Measurements from ENCODE around the gene PHOSPHO1. TPM values are rescaled to one million over a fixed set of nuclear protein-coding genes. Genes with fewer than 3 reads are reported as not detected.

PHOSPHO1 gene
- total RNA-seq, 1 experiment from 2014 or later: not detected

DNA sequence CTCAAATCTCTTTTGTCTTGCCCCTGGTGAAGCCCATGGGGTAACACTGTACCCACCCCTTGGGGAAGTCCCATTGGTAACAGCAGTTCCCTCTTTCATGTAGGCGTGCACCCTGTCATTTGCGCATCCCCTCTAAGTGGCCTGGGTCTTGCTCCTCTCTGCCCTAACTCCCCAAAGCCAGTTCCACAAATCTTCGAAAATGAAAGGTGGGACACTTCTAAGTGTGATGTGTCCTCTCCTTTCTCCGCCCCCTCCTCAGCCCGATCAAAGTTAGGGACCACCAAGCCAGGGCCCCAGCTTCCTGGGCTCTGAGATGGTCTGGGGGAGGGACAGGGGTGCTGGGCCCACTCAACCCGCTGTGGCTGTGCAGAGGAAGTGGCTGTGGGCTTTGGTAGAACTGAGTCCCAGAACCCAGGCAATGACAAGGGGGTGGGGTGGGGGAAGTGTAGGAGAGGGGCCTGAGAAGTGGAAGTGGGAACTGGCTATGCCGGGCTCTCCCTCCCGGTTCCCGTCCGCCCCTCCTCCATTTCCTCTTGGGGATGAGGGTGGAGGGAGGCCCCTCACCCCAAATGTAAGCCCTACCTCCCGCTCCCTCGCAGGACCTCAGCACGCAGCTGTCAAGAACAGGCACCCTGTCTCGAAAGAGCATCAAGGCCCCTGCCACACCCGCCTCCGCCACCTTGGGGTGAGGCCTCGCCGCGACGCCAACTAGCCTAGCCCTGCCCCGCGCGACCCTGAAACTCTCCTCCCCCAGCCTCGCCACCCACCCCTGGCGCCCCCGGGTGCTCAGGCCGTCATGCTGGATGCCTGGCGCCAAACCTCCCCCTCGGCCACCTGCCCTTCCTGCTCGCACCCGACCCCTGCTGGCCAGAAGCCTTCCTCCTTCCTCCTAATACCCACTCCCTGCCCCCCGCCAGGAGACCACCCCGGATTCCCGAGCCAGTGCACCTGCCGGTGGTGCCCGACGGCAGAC lies 11.4 kb downstream of the PHOSPHO1 start:
- no peak for DNase-seq (ENCODE audit: low read depth)

DNA sequence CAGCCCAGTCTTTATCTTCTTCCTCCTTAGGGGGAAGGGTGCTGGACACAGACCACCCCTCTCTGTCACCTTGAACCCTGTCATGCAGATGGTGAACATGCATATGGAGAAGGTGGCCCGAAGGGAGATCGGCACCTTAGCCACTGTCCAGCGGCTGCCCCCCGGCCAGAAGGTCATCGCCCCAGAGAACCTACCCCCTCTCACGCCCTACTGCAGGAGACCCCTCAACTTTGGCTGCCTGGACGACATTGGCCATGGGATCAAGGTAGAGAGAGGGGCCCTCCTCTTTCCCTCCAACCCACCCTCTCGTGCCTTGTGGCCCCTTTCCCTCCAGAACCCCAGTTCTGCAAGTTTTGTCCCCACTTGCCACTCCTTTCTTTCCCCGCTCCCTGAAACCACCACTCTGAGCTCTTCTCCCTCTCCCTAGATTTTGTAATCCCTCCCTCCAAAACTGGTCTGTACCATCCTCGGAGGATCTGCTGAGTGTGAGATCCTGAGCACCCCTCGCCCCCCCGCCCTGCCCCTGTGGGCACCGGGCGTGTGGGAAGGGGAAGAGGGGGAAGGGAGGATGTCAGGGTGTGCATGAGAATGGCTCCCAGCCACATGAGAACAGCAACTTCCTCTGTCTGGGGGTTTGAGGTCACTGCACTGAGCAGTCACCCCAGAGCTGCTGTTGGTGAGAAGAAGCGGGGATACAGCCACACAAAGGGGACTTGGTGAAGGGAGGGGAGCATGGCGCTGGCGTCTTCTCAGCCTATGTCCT lies 12.8 kb downstream of the PHOSPHO1 start:
- DNase-seq (ENCODE audit: low read depth): no peak

DNA sequence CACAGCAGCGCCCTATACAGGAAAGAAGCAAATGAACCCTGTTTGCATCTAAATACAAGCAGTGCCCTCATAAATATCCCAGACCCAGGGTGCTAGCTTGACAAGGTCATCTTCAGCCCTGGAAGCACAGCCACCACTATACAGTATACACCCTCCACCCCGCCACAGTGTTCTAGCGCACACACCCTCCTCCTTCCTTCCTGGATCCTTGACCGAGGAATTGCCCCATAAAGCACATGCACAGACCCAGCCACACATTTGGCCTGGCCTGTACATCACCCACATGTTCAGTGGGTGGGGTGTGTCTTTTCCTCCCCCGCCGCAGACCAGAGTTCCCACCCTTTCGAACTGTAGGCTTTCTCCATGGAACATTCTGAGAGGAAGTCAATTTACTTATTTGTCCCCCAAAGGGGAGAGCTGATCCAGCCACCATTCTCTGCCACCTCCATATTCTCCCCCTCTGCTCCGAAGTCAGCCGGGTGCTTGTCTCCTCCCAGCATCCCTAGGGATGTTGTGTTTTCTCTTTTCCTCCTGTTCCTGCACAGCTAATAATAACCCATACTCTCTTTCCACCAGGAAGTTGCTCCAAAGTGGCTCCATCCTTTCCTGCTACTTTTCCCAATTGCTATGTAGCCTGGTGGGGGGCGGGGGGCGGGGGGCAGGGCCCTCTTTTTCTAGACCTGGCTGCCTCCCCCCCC lies 13.5 kb downstream of the PHOSPHO1 start:
- no peak for DNase-seq (ENCODE audit: low read depth)

DNA sequence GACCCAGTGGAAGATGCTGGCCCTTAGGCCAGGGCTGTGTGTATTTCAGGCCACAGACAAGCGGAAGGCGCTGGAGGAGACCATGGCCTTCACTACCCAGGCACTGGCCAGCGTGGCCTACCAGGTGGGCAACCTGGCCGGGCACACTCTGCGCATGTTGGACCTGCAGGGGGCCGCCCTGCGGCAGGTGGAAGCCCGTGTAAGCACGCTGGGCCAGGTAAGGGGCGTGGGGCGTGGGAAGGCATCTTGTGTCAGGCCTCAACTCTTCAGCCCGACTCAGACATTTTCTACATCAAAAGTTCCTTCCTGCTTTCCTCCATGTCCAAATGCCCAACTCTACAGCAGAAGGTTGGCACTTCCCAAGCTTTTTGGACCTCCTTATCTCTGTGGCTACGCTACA lies 14.1 kb downstream of the PHOSPHO1 start:
- no peak for DNase-seq (ENCODE audit: low read depth)

- no peak for DNase-seq (ENCODE audit: low read depth)
Measured at GRCh38 chr17:49214676-49215360, 15.8 kb downstream of the PHOSPHO1 start.

GRCh38 chr17:49213847-49214246 lies 16.7 kb downstream of the PHOSPHO1 start:
- no peak for DNase-seq (ENCODE audit: low read depth)

DNA sequence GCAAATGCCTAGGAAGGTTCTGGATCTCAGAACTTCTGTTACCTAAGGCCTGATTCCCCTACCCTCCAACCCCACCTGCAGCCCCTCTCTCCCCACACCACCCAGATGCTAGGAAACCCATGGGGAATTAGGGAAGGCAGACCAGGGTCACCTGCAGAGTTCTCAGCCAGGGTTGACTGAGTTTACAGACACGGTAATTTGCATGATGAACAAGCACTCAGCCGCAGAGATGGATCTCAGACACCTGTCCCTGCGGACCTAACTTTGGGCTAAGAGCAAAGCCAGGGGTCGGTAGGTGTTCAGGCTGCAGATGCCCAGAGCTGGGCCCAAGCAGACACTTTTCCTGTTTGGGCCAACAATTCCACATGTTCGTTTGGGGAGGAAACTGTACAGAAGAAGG lies 17.2 kb downstream of the PHOSPHO1 start:
- DNase-seq (ENCODE audit: low read depth): no peak

DNA sequence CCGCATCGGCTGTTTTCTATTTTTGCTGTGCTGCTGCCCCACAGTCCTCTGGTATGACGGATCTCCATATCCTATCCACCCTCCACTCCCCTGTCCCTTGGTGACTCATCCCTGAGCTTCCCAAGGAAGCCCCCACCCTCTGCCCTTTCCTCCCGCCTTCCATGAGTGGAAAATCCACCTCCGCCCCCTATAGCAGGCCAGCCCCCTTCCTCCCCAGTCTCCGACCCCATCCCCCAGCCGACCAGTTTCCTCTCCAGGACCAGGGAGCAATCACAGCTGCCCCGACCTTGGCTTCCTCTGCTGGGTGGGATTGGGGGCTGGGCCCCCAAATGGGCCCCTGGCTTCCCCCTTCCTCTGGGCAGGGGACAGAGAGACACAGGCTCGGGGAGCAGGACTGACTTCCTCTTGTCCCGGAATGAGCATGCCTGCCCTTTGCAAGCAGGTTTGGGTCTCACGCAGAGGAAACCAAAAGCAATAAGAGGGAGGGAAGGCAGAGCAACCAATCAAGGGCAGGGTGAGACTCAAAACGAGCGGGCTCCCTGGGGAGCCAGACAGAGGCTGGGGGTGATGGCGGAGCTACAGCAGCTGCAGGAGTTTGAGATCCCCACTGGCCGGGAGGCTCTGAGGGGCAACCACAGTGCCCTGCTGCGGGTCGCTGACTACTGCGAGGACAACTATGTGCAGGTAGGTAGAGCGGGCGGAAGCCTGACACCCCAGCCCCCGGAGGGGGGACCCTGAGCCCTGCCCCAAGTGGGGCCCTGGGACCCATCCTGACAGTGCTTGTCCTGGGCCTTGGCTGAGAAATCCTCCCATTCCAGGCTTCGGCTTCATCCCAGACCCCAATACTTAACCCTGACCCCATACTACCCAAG lies 20.2 kb downstream of the PHOSPHO1 start, which contains the start of the genes ABI3 and GNGT2:
TSS of gene ABI3 (plus strand) at position 550 of the 872 bp plus-strand sequence. CDS start at position 568, 18 bp downstream.
TSS of gene GNGT2 (minus strand) at position 417 of the 872 bp plus-strand sequence. CDS start 3,152 bp downstream, outside the sequence.
- peak; percentile 88 for DNase-seq (ENCODE audit: low read depth)

- peak; percentile 76 for DNase-seq (ENCODE audit: low read depth)
Measured at GRCh38 chr17:49209061-49209571, 21.5 kb downstream of the PHOSPHO1 start.

DNA sequence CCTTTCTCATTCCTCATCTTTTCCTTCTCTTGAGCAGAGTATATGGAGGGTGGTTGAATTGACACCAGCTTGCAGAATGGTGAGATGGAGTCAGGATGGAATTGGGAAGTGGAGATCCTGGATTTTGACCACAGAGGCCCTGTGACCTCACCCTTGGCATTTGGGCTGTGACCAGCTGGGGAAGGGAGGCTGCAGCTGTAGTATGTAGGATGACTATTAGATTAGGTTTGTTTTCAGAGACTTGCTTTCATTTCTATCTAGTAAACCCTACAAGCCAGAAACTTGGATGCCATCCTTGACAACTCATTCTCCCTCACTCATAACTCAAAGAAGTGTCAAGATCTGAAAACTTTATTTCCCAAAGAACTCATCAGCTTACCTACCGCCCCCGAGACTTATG lies 26.1 kb downstream of the PHOSPHO1 start:
- no peak for DNase-seq (ENCODE audit: low read depth)

DNA sequence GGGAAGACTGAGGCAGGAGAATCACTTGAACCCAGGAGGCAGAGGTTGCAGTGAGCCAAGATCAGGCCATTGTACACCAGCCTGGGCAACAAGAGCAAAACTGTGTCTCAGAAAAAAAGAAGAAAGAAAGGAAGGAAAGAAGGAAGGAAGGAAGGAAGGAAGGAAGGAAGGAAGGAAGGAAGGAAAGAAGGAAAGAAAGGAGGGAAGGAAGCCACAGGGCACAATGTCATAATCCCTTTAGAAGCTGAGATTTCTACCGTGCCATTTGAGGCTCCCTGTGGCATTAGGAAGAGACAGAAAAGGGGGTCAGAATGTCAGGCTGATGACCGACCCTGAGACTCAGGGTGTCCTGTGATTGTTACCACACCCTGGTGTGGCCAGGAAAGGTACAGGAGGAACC lies 26.8 kb downstream of the PHOSPHO1 start:
- DNase-seq (ENCODE audit: low read depth): no peak

GRCh38 chr17:49201481-49201927 lies 29.1 kb downstream of the PHOSPHO1 start:
- peak; percentile 84 for DNase-seq (ENCODE audit: low read depth)

GRCh38 chr17:49200423-49201083 lies 30.0 kb downstream of the PHOSPHO1 start:
- DNase-seq (ENCODE audit: low read depth): no peak

DNA sequence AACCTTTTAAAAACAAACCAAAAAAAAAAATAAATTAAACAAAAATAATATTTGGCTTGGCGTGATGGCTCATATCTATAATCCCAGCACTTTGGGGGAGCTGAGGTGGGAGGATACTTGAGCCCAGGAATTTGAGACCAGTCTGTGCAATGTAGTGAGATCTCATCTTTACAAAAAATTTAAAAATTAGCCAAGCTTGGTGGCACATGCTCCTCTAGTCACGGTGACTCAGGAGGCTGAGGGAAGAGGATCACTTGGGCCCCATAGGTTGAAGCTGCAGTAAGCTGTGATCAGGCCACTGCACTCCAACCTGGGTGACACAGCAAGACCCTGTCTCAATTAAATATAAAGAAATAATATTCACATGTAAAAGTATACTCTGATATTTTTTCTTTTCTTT lies 32.4 kb downstream of the PHOSPHO1 start:
- DNase-seq (ENCODE audit: low read depth): no peak

DNA sequence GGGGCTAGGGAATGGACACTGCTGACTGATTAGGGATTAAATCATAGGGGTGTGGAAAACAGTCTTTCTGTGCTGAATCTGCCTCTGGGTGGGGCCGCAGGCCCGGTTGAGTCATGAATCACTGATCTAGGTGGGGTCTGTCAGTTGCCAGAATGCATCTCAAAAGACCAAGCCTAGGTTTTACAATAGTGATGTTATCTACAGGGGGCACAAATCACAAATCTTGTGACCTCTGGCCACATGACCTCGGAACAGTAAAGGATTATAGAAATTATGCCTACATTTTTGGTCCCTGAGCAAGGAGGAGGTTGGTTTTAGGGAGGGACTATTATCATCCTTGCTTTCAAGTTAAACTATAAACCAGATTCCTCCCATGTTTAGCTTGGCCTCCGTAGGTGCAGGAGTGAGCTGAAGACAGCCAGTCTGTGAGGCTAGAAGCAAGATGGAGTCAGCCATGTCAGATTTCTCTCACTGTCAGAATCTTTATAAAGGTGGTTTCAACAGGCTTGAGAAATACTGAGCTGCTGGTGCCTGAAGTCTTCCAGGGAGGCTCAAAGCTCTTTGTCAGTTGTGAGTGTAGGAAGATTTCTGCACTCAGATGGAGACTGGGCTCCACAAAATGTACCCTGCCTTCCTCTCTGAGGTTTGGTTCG lies 33.1 kb downstream of the PHOSPHO1 start:
- peak; percentile 53 for DNase-seq (ENCODE audit: low read depth)

DNA sequence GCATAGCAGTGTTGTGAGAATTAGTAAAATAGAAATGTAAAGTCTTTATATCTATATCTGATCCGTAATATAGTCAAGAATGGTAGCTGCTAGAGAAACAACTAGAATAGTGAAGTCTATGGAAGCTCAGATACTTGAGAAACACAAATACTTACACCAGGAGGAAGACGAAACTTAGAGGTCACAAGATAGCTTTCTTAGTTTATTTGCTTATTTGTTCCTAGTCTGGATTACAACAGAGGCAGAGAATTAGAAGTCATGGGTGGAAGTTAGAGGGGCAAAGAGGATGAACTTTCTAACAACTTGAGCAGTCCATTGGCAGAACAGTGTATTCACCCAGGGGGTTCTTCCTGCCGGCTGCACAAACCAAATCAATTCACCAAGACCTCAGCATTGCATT lies 34.1 kb downstream of the PHOSPHO1 start:
- no peak for DNase-seq (ENCODE audit: low read depth)

DNA sequence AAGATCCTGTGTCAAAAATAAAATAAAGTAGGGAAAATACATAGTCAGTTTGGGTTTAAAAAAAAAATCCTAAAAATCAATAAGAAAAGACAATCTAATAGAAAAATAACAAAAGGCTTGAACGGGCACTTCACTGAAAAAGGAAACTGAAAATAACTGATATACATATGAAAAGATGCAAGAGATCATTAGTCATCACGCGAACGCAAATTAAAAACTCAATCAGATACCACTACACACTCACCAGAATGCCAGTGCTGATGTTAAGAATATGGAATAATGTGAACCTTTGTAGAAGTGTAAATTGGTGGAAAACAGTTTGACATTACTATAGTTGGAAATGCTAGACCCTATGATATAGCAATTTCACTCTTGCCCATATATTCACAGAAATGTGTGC lies 34.8 kb downstream of the PHOSPHO1 start:
- DNase-seq (ENCODE audit: low read depth): no peak

DNA sequence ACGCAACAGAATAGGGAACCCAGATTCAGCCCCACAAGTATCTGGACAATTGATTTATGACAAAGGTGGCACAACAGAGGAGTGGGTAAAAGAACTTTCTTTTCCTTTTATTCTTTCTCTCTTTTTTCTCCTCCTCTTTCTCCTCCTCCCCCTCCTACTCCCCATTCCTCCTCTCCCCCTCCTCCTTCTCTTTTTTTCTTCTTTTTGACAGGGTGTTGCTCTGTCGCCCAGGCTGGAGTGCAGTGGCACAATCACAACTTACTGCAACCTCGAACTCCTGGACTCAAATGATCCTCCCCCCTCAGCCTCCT lies 36.3 kb downstream of the PHOSPHO1 start:
- DNase-seq (ENCODE audit: low read depth): no peak
